WTC11 (cell line): ENCODE results near the gene ZNRF2.

ENCODE experiments used
- TF ChIP-seq, protein P1 (sequence below): fragments of 200-600 bp; IDR thresholded peaks from 2 replicates; pipeline ENCODE4 v1.8.0; 2022; ENCODE audit warnings: antibody characterized with exemption
- TF ChIP-seq, protein P2 (sequence below): sonication (generic); formaldehyde crosslinking; IDR thresholded peaks from 2 replicates; pipeline ENCODE4 v1.8.1; 2023; ENCODE audit warnings: mild to moderate bottlenecking, missing genetic modification reagents
- TF ChIP-seq, protein P3 (sequence below): sonication (generic); formaldehyde crosslinking; IDR thresholded peaks from 2 replicates; pipeline ENCODE4 v1.8.0; 2022; ENCODE audit warnings: mild to moderate bottlenecking, missing genetic modification reagents
- TF ChIP-seq, protein P4 (sequence below): sonication (generic); formaldehyde crosslinking; conservative IDR thresholded peaks from 2 replicates; pipeline ENCODE4 v1.8.1; 2023; ENCODE audit warnings: mild to moderate bottlenecking, low read depth, missing genetic modification reagents, moderate library complexity

DNA sequence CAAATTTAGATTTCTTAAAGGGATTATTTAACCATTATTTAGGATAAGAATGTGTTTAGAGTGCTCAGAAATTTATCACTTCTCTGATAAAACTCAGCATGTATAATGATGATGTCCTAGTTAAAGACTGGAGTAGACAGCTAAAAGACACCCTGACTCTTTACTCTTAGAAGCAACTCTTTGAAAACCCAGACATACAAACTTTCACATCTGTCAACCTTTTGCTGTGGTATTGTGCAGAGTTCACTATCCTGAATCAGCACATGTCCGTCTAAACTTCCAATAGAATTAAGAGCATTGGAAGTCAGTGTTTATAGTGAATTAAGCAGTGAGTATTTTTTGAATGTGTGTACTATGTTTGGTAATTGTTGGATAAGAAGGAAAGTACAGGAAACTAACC lies 24.9 kb downstream of the ZNRF2 start:
- TF ChIP-seq, protein P1, sequence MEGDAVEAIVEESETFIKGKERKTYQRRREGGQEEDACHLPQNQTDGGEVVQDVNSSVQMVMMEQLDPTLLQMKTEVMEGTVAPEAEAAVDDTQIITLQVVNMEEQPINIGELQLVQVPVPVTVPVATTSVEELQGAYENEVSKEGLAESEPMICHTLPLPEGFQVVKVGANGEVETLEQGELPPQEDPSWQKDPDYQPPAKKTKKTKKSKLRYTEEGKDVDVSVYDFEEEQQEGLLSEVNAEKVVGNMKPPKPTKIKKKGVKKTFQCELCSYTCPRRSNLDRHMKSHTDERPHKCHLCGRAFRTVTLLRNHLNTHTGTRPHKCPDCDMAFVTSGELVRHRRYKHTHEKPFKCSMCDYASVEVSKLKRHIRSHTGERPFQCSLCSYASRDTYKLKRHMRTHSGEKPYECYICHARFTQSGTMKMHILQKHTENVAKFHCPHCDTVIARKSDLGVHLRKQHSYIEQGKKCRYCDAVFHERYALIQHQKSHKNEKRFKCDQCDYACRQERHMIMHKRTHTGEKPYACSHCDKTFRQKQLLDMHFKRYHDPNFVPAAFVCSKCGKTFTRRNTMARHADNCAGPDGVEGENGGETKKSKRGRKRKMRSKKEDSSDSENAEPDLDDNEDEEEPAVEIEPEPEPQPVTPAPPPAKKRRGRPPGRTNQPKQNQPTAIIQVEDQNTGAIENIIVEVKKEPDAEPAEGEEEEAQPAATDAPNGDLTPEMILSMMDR = no peak
- TF ChIP-seq, protein P2, sequence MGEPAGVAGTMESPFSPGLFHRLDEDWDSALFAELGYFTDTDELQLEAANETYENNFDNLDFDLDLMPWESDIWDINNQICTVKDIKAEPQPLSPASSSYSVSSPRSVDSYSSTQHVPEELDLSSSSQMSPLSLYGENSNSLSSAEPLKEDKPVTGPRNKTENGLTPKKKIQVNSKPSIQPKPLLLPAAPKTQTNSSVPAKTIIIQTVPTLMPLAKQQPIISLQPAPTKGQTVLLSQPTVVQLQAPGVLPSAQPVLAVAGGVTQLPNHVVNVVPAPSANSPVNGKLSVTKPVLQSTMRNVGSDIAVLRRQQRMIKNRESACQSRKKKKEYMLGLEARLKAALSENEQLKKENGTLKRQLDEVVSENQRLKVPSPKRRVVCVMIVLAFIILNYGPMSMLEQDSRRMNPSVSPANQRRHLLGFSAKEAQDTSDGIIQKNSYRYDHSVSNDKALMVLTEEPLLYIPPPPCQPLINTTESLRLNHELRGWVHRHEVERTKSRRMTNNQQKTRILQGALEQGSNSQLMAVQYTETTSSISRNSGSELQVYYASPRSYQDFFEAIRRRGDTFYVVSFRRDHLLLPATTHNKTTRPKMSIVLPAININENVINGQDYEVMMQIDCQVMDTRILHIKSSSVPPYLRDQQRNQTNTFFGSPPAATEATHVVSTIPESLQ (CRISPR knock-in tag) = no peak
- TF ChIP-seq, protein P3, sequence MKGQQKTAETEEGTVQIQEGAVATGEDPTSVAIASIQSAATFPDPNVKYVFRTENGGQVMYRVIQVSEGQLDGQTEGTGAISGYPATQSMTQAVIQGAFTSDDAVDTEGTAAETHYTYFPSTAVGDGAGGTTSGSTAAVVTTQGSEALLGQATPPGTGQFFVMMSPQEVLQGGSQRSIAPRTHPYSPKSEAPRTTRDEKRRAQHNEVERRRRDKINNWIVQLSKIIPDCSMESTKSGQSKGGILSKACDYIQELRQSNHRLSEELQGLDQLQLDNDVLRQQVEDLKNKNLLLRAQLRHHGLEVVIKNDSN = no peak
- TF ChIP-seq, protein P4, sequence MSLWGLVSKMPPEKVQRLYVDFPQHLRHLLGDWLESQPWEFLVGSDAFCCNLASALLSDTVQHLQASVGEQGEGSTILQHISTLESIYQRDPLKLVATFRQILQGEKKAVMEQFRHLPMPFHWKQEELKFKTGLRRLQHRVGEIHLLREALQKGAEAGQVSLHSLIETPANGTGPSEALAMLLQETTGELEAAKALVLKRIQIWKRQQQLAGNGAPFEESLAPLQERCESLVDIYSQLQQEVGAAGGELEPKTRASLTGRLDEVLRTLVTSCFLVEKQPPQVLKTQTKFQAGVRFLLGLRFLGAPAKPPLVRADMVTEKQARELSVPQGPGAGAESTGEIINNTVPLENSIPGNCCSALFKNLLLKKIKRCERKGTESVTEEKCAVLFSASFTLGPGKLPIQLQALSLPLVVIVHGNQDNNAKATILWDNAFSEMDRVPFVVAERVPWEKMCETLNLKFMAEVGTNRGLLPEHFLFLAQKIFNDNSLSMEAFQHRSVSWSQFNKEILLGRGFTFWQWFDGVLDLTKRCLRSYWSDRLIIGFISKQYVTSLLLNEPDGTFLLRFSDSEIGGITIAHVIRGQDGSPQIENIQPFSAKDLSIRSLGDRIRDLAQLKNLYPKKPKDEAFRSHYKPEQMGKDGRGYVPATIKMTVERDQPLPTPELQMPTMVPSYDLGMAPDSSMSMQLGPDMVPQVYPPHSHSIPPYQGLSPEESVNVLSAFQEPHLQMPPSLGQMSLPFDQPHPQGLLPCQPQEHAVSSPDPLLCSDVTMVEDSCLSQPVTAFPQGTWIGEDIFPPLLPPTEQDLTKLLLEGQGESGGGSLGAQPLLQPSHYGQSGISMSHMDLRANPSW (CRISPR knock-in tag) = no peak
